Measurements from ENCODE around the gene WNT9B. TPM values are rescaled to one million over a fixed set of nuclear protein-coding genes. Genes with fewer than 3 reads are reported as not detected.

Gene WNT9B
- total RNA-seq, 4 donors from 2014 or later = 0.42 to 0.66 (median 0.65) TPM; not detected in 1

- no peak overlapping the region for H3K27ac ChIP-seq (replicated peaks in 1 of 4)
- intact Hi-C loops (cut with DNase I) = no loop called here
- WGBS = 96% methylated on average over 2 of the region's 2 CpGs
- H3K4me3 ChIP-seq = no peak overlapping the region
- H3K9me3 ChIP-seq = no peaks in the 10 kb centered on the region
- no peak for DNase-seq (ENCODE audit: extremely low spot score)
- TF ChIP-seq CTCF (IDR thresholded peaks at IDR 0.05) = no peak
- TF ChIP-seq POLR2A (IDR thresholded peaks at IDR 0.05; ENCODE audit: low read depth) = no peak
- TF ChIP-seq EP300 (IDR thresholded peaks at IDR 0.05) = no peak
- TF ChIP-seq POLR2AphosphoS5 (IDR thresholded peaks at IDR 0.05) = no peak
- H3K27me3 ChIP-seq = peaks cover 0 to 39% (median 5%) of the 10 kb centered on the region in 4 donors
- H3K36me3 ChIP-seq = no peaks in the 10 kb centered on the region
- H3K4me1 ChIP-seq = peaks cover 0 to 4% (median 0%) of the 10 kb centered on the region in 4 donors
Observed at GRCh38 chr17:46827274-46827673, 24.1 kb upstream of the WNT9B start.

- 69% methylated on average over 11 of the region's 14 CpGs for WGBS
- intact Hi-C loops (cut with DNase I) = no loop called here
- no peaks in the 10 kb centered on the region for H3K36me3 ChIP-seq
- H3K27ac ChIP-seq (replicated peaks in 1 of 4) = no peak overlapping the region
- DNase-seq (ENCODE audit: extremely low spot score) = no peak
- no peak overlapping the region for H3K4me3 ChIP-seq
- no peaks in the 10 kb centered on the region for H3K9me3 ChIP-seq
- TF ChIP-seq POLR2A (IDR thresholded peaks at IDR 0.05; ENCODE audit: low read depth) (no peak), POLR2AphosphoS5 (IDR thresholded peaks at IDR 0.05) (no peak), CTCF (IDR thresholded peaks at IDR 0.05) (no peak), EP300 (IDR thresholded peaks at IDR 0.05) (no peak)
- H3K4me1 ChIP-seq = no peaks in the 10 kb centered on the region
- peaks cover 0 to 17% (median 0%) of the 10 kb centered on the region in 4 donors for H3K27me3 ChIP-seq
Observed at GRCh38 chr17:46831573-46832330, 19.6 kb upstream of the WNT9B start.

- TF ChIP-seq POLR2AphosphoS5 (IDR thresholded peaks at IDR 0.05) = no peak
- no peak for TF ChIP-seq EP300 (IDR thresholded peaks at IDR 0.05)
- no peak for TF ChIP-seq CTCF (IDR thresholded peaks at IDR 0.05)
- no peak for TF ChIP-seq POLR2A (IDR thresholded peaks at IDR 0.05; ENCODE audit: low read depth)
- Histone ChIP-seq H3K36me3 (no peaks in the 10 kb centered on the region), H3K4me1 (no peaks in the 10 kb centered on the region), H3K4me3 (no peak overlapping the region), H3K27me3 (peaks cover 0 to 23% (median 0%) of the 10 kb centered on the region in 4 donors), H3K27ac (replicated peaks in 1 of 4) (no peak overlapping the region), H3K9me3 (no peaks in the 10 kb centered on the region)
- DNase-seq (ENCODE audit: extremely low spot score) = no peak
- intact Hi-C loops (cut with DNase I) = no loop called here
- 53% methylated on average over 10 of the region's 11 CpGs for WGBS
Observed at GRCh38 chr17:46832331-46832821, 19.0 kb upstream of the WNT9B start.

- 73% methylated on average over 17 of the region's 17 CpGs for WGBS
- Histone ChIP-seq H3K36me3 (no peaks in the 10 kb centered on the region), H3K4me3 (no peak overlapping the region), H3K4me1 (no peaks in the 10 kb centered on the region), H3K9me3 (no peaks in the 10 kb centered on the region), H3K27me3 (peaks cover 0 to 25% (median 0%) of the 10 kb centered on the region in 4 donors), H3K27ac (replicated peaks in 1 of 4) (no peak overlapping the region)
- intact Hi-C loops (cut with DNase I) = no loop called here
- TF ChIP-seq CTCF (IDR thresholded peaks at IDR 0.05) (no peak), EP300 (IDR thresholded peaks at IDR 0.05) (no peak), POLR2AphosphoS5 (IDR thresholded peaks at IDR 0.05) (no peak), POLR2A (IDR thresholded peaks at IDR 0.05; ENCODE audit: low read depth) (no peak)
- DNase-seq (ENCODE audit: extremely low spot score) = no peak
Observed at GRCh38 chr17:46832945-46833839, 18.2 kb upstream of the WNT9B start.

All from esophagus muscularis mucosa (tissue), 4 donors.